Cortex of kidney (tissue), 1 donor: ENCODE results near the gene GRK5.

Source experiments
- DNase-seq: peaks from one replicate; lab custom pipeline; 2025; lab: John Stamatoyannopoulos, UW

GRK5 gene

GRCh38 chr10:119299531-119299930 is 92.2 kb downstream of the GRK5 start:
- no peak for DNase-seq

DNA sequence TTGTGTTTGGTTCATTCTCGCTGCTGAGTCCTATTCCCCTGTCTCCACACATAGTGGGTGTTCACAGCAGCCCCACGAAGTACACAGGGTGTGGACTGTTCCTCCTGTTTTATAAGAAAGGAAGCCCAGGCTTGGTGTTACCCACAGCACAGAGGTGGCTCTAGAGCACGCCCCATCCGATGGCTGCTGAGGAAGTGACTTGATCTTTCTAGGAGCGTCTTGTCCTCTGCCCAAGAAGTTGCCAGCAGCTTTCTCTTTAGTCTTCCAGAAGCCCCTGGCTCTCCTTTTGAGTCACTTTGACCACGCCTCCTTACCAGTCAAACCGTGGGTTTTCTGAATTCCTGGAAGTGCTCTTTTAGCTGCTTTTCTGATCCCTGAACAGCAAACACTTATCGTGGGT is 94.0 kb downstream of the GRK5 start:
- DNase-seq: no peak

DNA sequence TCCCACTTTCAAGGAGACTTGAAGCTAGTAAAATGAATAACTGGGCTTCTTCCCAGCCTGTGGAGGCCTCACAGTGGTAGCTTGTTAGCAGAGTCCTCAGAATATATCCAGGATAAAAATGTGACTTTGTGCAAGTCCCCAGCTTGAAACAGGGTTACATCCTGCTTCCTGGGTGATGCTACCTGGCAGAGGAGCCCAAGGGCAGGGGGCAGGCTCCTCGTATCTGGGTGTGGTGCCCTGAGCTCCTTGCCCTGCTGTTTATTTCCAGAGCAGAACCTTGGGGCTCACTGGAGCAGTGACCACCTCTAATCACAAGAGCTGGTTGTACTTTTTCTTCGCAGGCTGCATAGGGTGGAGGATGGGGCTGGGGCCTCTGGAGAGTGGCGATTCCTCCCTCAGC is 94.8 kb downstream of the GRK5 start:
- no peak for DNase-seq

DNA sequence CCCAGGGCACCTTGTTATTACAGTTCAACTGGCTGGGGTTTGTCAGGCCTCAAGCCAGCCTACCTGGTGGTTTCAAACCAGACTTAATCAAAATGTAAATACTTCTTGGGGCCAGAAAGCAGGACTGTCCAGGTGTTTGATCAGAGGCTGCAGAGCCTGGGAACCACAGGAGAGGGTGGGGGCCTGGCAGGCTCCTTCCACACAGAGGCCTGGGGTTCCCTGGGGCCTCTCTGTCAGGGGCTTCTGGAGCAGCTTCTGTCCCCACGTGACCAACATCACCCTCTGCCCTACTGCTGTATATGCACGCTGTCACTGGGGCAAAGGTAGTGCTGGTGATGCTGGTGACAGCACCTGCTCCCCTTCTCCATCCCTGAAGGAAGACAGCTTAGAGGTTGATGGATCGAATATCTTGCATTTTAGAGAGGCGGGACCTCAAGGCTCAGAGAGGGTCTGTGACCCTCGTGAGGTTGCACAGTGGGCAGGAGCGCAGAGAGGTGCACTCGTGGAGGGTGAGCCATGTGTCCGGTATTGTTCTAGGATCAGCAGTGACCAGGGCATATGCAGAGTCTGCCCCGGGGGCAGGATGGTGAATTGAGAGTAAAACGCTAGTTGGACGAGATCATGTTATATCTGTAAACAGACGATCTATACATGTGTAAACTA is 95.4 kb downstream of the GRK5 start:
- no peak for DNase-seq

DNA sequence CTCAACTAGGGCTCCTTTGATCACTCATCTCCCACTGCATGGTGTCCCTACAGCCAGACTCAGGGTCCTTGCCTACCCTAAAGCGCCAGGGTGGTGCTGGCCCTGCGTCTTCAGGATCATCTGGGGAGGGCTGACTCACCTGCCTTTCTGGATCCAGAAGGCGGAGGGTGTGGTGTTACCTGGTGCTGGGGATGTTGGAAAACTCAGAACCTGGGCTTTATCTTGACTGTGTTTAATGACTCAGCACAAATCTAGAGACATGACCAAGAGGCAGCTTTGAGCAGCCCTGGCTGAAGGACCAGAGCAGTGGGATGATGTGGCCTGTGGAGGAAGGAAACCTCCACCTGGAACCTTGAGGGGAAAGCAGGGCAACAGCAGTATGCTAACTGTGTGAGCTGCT is 96.5 kb downstream of the GRK5 start:
- DNase-seq: no peak

GRCh38 chr10:119304541-119304940 is 97.2 kb downstream of the GRK5 start:
- DNase-seq: no peak

- no peak for DNase-seq
These were observed 98.6 kb downstream of the GRK5 start for GRCh38 chr10:119305860-119306513.

GRCh38 chr10:119306514-119306951 is 99.2 kb downstream of the GRK5 start:
- DNase-seq: no peak

GRCh38 chr10:119306986-119307392 is 99.6 kb downstream of the GRK5 start:
- DNase-seq: no peak

- no peak for DNase-seq
These were observed 100.7 kb downstream of the GRK5 start for GRCh38 chr10:119308089-119308488.

DNA sequence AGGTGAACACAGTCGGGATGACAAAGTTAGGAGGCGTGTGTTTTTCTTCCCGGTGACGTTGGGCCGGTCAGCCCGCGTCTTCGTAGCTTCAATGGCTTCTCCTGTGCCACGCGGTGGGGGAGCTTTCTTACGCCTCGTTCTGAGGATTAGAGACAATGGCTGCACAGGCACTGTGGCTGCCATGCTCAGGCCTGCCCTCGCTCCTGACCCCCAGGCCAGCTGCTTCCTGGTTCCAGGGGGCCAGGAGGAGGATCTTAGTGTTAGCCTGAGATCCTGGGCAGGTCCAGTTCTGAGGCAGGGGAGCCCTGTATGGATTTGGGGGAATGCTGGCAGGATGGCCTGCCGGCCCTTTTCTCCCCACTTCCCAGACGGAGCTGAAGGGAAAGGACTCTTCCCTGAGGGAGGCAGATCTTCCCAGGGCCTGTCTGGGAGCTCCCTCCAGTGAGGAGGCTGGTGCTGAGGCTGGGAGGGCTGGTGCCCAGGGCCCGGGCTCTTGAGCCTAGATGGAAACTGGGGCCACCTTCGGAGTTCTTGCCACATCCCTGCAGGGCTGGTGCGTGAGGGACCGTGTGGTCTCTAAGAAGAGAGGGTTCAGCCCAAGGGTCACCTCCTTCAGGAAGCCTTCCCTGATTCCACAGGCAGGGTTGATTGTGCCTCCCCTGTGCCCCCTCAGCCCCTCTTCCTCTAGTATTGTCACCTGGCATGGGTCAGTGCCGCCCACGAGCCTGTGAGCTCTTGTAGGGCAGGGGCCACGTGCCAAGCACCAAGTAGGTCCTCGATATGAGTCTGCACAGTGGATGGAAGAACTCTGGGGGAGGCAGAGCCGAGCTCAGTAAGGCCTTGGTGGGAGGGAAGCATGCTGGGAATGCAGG is 101.4 kb downstream of the GRK5 start:
- no peak for DNase-seq

- no peak for DNase-seq
These were observed 102.0 kb downstream of the GRK5 start for GRCh38 chr10:119309423-119309770.

DNA sequence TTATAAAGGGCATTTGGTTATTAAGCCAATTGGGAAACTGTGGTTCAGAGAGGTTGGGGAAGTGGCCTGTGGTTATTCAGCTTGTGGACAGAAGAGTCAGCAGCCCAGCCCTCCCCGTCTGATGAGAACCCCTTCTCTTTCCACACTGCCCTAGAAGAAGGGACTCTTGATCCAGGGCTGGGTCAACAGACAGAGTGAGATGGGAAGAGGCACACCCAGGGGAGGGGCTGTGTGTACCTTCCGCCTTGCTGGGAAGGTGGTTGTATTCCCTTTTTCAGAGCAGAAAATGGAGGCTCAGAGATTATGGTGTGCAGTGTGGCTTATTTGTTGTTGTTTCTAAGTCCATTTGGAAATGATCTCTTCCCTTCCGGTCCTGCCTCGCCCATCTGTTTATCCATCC is 103.4 kb downstream of the GRK5 start:
- no peak for DNase-seq

DNA sequence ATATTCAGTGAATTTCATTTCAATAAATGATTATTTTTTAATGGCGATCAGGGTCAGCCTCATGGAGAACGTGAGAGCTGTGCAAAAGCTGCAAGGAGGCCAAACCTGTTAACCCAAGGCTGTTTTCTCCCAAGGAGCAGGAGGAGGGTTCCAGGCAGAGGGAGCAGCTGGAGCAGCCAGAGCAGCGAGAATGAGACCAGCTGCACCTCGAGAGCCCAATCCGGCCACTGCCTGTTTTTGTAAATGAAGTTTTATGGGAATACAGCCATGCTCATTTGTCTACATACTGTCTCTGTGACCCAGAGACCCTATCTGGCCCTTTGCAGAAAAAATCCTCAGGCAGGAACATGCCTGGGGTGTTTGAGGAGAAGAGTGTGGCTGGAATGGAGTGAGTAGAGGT is 104.9 kb downstream of the GRK5 start:
- no peak for DNase-seq

- DNase-seq: no peak
These were observed 105.7 kb downstream of the GRK5 start for GRCh38 chr10:119313024-119313423.

- no peak for DNase-seq
These were observed 106.3 kb downstream of the GRK5 start for GRCh38 chr10:119313644-119314043.

DNA sequence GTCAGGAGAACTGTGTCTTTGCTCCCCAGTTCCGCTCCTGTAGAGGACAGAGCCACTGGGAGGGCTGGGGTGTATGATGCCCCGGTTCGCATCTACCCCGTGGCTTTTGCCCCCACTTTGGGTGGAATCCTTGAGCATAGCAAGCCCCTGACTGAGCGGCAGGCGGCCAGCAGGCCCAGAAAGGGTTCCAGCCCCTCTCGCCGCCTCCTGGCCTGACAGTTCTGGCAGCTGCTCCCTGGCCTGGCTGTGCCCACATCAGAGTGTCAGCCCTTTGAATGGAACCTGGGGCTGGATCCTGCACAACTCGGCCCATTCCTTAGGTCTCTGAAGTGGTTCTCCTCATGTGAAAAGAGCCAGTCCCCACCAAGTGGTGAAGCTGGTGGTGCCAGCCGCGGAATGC is 106.7 kb downstream of the GRK5 start:
- no peak for DNase-seq

GRCh38 chr10:119314486-119314885 is 107.1 kb downstream of the GRK5 start:
- DNase-seq: no peak

- no peak for DNase-seq
These were observed 108.0 kb downstream of the GRK5 start for GRCh38 chr10:119315128-119316001.

DNA sequence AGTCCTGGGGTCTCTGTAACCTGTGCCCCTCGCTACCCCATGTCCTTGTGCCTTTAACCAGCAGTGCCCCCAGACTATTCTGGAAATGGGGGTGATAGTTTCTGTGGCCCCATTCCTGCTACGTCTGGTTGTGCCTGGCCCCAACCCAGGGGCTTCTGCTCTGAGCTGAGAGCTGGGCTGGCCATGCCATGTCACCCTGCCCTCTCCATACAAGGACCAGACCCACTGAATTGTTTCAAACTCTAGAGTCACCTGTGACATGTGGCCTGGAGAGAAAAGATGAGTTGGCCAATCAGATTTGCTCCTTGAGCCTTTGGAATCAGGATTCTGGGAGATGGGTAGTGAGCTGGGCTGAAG is 108.6 kb downstream of the GRK5 start:
- no peak for DNase-seq

GRCh38 chr10:119316729-119317097 is 109.3 kb downstream of the GRK5 start:
- no peak for DNase-seq
